PC-3 (cell line): ENCODE data around the gene ST6GALNAC4. TPM values are rescaled to one million over a fixed set of nuclear protein-coding genes. Genes with fewer than 3 reads are reported as not detected.

Source experiments
- ATAC-seq: fragments of 200-7000 bp; cut with Tn5 transposase; 2 replicates; pipeline ENCODE4 v1.9.1; 2020; ENCODE audit warnings: mild to moderate bottlenecking, moderate library complexity
- Bru-seq: library from RNA; stranded (reverse); fragments of 400-500 nt; gene quantifications from one replicate; lab custom pipeline; 2021; lab: Mats Ljungman, UMichigan
- BruChase-seq, 2 experiments: library from RNA; stranded (reverse); fragments of 400-500 nt; gene quantifications; one replicate each; lab custom pipeline; 2021; lab: Mats Ljungman, UMichigan
- BruUV-seq: library from RNA; stranded (reverse); fragments of 400-500 nt; replicated peaks from 2 replicates; lab custom pipeline; 2021; lab: Mats Ljungman, UMichigan
- CTCF ChIA-PET: fragments of 300-600 bp; sonication (Branson Sonifier 250); formaldehyde crosslinking; loops from one replicate; lab custom pipeline; 2022; ENCODE audit warnings: antibody characterized with exemption; lab: Charles Lee
- POLR2A ChIA-PET: fragments of 300-600 bp; sonication (Branson Sonifier 250); formaldehyde crosslinking; loops from one replicate; lab custom pipeline; 2022; ENCODE audit warnings: antibody characterized with exemption; ENCODE audit not compliant: unreplicated experiment; lab: Charles Lee
- DNase-seq: peaks from one replicate; pipeline ENCODE4 v3.0.0-alpha.2; 2015
- H2AFZ ChIP-seq: fragments of 300-600 bp; sonication (generic); 2 replicates; pipeline ENCODE4 v1.6.0; 2016; ENCODE audit warnings: antibody characterized with exemption, low read length
- H3F3A ChIP-seq: fragments of 300-600 bp; sonication (generic); one replicate; pipeline ENCODE4 v1.6.0; 2017; ENCODE audit warnings: antibody characterized with exemption, low read length, control low read depth, mild to moderate bottlenecking; ENCODE audit not compliant: unreplicated experiment
- H3K27ac ChIP-seq: fragments of 300-600 bp; sonication (generic); 2 replicates; pipeline ENCODE4 v1.5.1; 2016; ENCODE audit warnings: mild to moderate bottlenecking, low read length
- H3K27me3 ChIP-seq: fragments of 300-600 bp; sonication (generic); 2 replicates; pipeline ENCODE4 v1.6.1; 2016; ENCODE audit warnings: low read length, mixed read lengths
- H3K36me3 ChIP-seq: fragments of 300-600 bp; sonication (generic); 2 replicates; pipeline ENCODE4 v1.6.1; 2016; ENCODE audit warnings: low read depth, mixed run types, low read length, mixed read lengths
- H3K4me1 ChIP-seq: fragments of 300-600 bp; sonication (generic); 2 replicates; pipeline ENCODE4 v1.5.1; 2016; ENCODE audit warnings: low read length; ENCODE audit not compliant: insufficient read depth
- H3K4me2 ChIP-seq: fragments of 300-600 bp; sonication (generic); 2 replicates; pipeline ENCODE4 v1.6.0; 2016; ENCODE audit warnings: low read length
- H3K4me3 ChIP-seq: fragments of 300-600 bp; sonication (generic); 2 replicates; pipeline ENCODE4 v1.5.1; 2016; ENCODE audit warnings: mild to moderate bottlenecking, low read length, mixed read lengths
- H3K79me2 ChIP-seq: fragments of 300-600 bp; sonication (generic); 2 replicates; pipeline ENCODE4 v1.6.1; 2017; ENCODE audit warnings: low read length, mixed read lengths
- H3K9ac ChIP-seq: fragments of 300-600 bp; sonication (generic); 2 replicates; pipeline ENCODE4 v1.6.0; 2016; ENCODE audit warnings: mild to moderate bottlenecking, low read length
- H3K9me2 ChIP-seq: fragments of 300-600 bp; sonication (generic); replicated peaks from 2 replicates; pipeline ENCODE4 v1.6.1; 2016; ENCODE audit warnings: mixed run types, low read length, mixed read lengths
- H3K9me3 ChIP-seq: fragments of 300-600 bp; sonication (generic); 2 replicates; pipeline ENCODE4 v1.6.1; 2016; ENCODE audit warnings: low read length, mixed read lengths
- H4K20me1 ChIP-seq: fragments of 300-600 bp; sonication (generic); 2 replicates; pipeline ENCODE4 v1.6.1; 2016; ENCODE audit warnings: low read length, mixed read lengths
- CTCF ChIP-seq: fragments of 300-600 bp; sonication (generic); conservative IDR thresholded peaks from 2 replicates; pipeline ENCODE4 v1.5.1; 2017; ENCODE audit warnings: antibody characterized with exemption, low read depth, mild to moderate bottlenecking, low read length
- EZH2 ChIP-seq: fragments of 300-600 bp; sonication (generic); IDR thresholded peaks from one replicate; pipeline ENCODE4 v1.6.1; 2017; ENCODE audit warnings: antibody characterized with exemption, mild to moderate bottlenecking, low read length; ENCODE audit not compliant: unreplicated experiment
- EZH2phosphoT487 ChIP-seq: fragments of 300-600 bp; sonication (generic); IDR thresholded peaks from 2 replicates; pipeline ENCODE4 v1.6.1; 2018; ENCODE audit warnings: mild to moderate bottlenecking, antibody characterized with exemption, low read length, borderline replicate concordance
- intact Hi-C: fragments of 100-400 bp; cut with micrococcal nuclease; formaldehyde crosslinking; loops from 2 replicates; pipeline ENCODE4 v1.9.0; 2023
- long read RNA-seq: library from polyadenylated mRNA; unstranded; transcript quantifications from one replicate; pipeline ENCODE4 v2.0.0, GENCODE V29; 2021; ENCODE audit not compliant: unreplicated experiment
- total RNA-seq: library from RNA; depleted of rRNA; stranded (reverse); fragments of >200 nt; gene quantifications from 2 replicates; pipeline ENCODE4 v1.2.3, GENCODE V29; 2014; rRNA removed

Gene ST6GALNAC4
- total RNA-seq, result 26.9 and 27.8 TPM in 2 replicates
- Bru-seq, nascent RNA, result percentile 49 among the genes with signal in this experiment
- percentile 63 among the genes with signal in this experiment for BruChase-seq, experiment 1, labeled RNA remaining after a 6-hour chase
- BruChase-seq, experiment 2, labeled RNA remaining after a 2-hour chase, result percentile 46 among the genes with signal in this experiment
- long read RNA-seq, transcript ST6GALNAC4-201 (6 exons, 1,691 nt), result major isoform, 7 of 22 reads
- long read RNA-seq, partial matches to known transcripts, result 4 of 22 reads
- long read RNA-seq, other reads (novel, unspliced or antisense), result 8 of 22 reads

GRCh38 chr9:127916720-127917581, at the start of gene ST6GALNAC4:
TSS of gene ST6GALNAC4 (minus strand) at chr9:127917041. CDS start at chr9:127916419, 622 bp downstream.
- peak within 1 kb of the TSS; percentile 74 for H3K9ac ChIP-seq
- no peaks in the 10 kb centered on the region for H3K36me3 ChIP-seq
- ChIA-PET POLR2A (interaction anchor here (0.5 kb wide), 2 partner anchors 11 to 63 kb away, joined by 3 to 11 read pairs; no protein-coding TSS in a partner anchor), CTCF (interaction anchor here (0.6 kb wide), 1 partner anchor 1868 kb away, joined by 5 read pairs; no protein-coding TSS in a partner anchor)
- no peaks in the 10 kb centered on the region for H3F3A ChIP-seq
- H3K4me1 ChIP-seq, result peaks cover 39% of the 10 kb centered on the region
- peak within 1 kb of the TSS; percentile 80 for H3K4me3 ChIP-seq
- H3K27ac ChIP-seq, result no peak within 1 kb of the TSS
- intact Hi-C loops, result loop anchor here (5.0 to 10.0 kb wide), 2 partner anchors 40 to 342 kb away; partner anchors contain the start of gene AK1
- no peaks in the 10 kb centered on the region for H4K20me1 ChIP-seq
- no peak for TF ChIP-seq EZH2
- TF ChIP-seq CTCF, result no peak
- no peak for TF ChIP-seq EZH2phosphoT487
- H3K9me2 ChIP-seq, result no peaks in the 10 kb centered on the region
- peak within 1 kb of the TSS; percentile 85 for H2AFZ ChIP-seq
- DNase-seq, result peak; percentile 82
- BruUV-seq, result TSS peak; percentile 79
- peak; percentile 70 for ATAC-seq
- H3K79me2 ChIP-seq, result peaks cover 19% of the 10 kb centered on the region
- H3K9me3 ChIP-seq, result no peaks in the 10 kb centered on the region
- H3K27me3 ChIP-seq, result no peaks in the 10 kb centered on the region
- H3K4me2 ChIP-seq, result peak within 1 kb of the TSS; percentile 95

GRCh38 chr9:127965953-127966352, 49.1 kb upstream of the ST6GALNAC4 start:
- intact Hi-C loops, result no loop called here
- H3K9me2 ChIP-seq, result no peaks in the 10 kb centered on the region
- 0 out of 2 replicates have a peak overlapping the region, but pooled peaks have one; percentile 24 for H3K4me3 ChIP-seq
- DNase-seq, result no peak
- CTCF ChIA-PET, result no interaction called here
- peaks cover 3% of the 10 kb centered on the region; the same call in 1 of the 2 replicates for H4K20me1 ChIP-seq
- H3K27me3 ChIP-seq, result no peaks in the 10 kb centered on the region
- no peak overlapping the region for H2AFZ ChIP-seq
- peak overlapping the region; percentile 71 for H3K27ac ChIP-seq
- no peaks in the 10 kb centered on the region for H3F3A ChIP-seq
- TSS peak; percentile 20 for BruUV-seq
- H3K9ac ChIP-seq, result peak overlapping the region; percentile 37; the same call in 1 of the 2 replicates
- ATAC-seq, result no peak
- H3K4me2 ChIP-seq, result peak overlapping the region; percentile 68
- peaks cover 84% of the 10 kb centered on the region for H3K79me2 ChIP-seq
- TF ChIP-seq EZH2, result no peak
- TF ChIP-seq EZH2phosphoT487, result no peak
- TF ChIP-seq CTCF, result no peak
- POLR2A ChIA-PET, result no interaction called here
- no peaks in the 10 kb centered on the region for H3K9me3 ChIP-seq
- peaks cover 55% of the 10 kb centered on the region for H3K4me1 ChIP-seq
- no peaks in the 10 kb centered on the region for H3K36me3 ChIP-seq
